NCI-H446 (cell line): Measurements from ENCODE around the gene DGLUCY.
A peak's percentile ranks its signal among the peaks of the same experiment; 100 is the strongest.
"Not testable (repeated sequence)": the region's sequence is repeated elsewhere in the genome, so short reads cannot be mapped to it uniquely, and the experiment has no call there.

Source experiments
- DNase-seq, 2 experiments: peaks; one replicate each; lab custom pipeline; 2025; lab: John Stamatoyannopoulos, UW

Gene DGLUCY

DNA sequence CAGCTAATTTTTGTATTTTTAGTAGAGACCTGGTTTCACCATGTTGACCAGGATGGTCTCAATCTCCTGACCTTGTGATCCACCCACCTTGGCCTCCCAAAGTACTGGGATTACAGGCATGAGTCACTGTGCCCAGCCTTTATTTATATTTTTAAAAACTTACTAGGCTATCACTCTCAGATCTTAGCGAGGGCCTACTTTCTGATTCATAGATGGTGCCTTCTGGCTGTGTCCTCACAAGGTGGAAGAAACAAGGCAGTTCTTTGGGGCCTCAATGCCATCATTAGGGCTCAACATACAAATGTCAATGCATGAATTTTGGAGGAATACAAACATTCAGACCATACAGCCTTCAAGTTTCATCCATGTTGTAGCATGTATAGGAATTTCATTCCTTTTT lies 2.4 kb upstream of the DGLUCY start:
- no peak for DNase-seq

DNA sequence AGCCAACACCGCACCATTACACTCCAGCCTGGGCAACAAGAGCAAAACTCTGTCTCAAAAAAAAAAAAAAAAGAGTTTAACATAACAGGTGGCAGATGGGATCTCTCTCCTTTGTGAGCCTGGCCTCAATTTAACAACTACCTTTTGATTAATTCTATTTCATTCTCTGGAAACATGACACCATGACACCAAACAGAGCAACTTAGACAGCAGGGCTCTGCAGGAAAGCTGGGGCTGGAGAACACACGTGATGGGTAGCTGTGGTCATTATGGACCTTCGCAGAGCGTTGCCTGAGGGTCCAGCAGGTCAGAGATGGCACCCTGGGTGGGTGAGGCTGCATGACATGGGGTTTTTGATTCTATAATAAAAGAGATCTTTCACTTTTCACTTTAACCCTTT lies 1.7 kb upstream of the DGLUCY start:
- DNase-seq = no peak

DNA sequence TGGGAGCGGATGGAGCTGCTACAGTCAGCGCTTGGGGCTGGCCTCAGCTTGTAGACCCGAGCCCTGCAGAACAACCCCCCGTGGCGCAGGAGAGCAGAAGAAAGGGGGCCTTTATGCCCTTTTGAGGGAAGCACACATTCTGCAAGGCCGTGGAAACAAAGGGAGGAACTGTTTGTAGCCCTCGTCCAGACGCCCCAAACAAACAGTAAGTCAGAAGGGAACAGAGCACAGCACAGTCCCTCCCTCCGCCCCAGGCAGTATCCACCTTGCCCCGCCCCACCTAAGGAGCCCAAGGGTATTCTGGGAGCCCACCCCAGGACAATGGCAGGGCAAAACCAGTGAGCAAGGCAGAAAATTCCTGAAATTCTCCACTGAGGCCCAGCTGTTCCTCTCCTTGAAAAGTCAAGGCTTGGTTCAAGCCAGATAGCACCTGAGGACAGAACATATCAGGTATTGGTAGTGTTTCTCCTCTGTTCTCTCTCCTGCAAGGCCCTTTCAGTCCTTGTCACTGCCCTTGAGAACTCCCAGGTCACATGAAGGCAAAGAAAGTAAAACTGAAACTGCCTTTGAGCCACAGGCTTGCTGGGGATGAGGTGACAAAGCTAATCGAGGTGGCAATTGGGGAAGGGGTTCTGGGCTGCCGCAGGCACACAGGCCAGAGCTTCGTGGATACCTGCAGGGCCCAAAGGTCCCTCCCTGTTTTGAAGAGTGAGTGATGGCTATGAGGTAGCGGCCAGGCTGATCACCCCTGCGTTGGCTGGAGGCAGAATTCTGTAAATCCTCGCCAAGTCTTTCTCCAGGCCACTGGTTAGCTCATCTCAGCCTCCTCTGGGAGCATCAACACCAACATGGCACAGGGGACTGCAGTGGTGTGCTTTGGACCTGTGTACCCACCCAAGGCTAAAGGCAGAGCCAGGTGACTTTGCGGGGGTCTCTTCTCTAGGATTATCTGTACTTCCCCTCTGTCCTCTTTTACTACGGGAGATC lies 499 bp downstream of the DGLUCY start:
- peak in 1 of 2 experiments; percentile 79 for DNase-seq

DNA sequence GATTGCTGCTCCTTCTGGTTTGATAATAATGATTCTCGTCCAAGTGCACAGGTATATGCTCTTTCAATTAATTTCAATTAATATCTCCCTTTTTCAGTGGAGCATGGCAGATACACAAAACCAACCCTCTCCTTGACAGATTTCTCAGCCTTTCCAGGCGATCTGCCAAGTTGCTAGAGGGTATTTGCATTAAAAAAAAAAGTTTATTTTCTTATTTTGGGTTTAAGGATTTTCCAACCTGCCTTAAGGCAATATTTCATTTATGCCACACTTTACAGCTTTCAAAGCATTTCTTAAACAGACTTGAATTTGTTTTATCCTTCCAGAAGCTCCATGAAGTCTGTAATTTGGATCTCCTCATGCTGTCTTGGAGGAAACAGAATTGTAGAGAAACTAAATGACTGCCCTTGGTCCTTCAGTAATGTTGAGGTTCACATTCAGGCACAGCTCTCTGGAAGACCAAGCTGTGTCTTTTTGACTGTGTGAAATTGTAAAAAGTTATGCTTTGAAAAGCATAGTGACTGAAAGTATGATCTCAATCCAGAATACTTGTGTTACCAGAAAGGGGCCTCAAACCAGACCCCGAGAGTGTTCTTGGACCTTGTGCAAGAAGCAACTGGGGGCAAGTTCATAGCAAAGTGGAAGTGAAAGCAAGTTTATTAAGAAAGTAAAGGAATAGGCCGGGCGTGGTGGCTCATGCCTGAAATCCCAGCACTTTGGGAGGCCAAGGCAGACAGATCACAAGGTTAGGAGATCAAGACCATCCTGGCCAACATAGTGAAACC lies 2.3 kb downstream of the DGLUCY start:
- DNase-seq = peak; percentile 40 to 56

DNA sequence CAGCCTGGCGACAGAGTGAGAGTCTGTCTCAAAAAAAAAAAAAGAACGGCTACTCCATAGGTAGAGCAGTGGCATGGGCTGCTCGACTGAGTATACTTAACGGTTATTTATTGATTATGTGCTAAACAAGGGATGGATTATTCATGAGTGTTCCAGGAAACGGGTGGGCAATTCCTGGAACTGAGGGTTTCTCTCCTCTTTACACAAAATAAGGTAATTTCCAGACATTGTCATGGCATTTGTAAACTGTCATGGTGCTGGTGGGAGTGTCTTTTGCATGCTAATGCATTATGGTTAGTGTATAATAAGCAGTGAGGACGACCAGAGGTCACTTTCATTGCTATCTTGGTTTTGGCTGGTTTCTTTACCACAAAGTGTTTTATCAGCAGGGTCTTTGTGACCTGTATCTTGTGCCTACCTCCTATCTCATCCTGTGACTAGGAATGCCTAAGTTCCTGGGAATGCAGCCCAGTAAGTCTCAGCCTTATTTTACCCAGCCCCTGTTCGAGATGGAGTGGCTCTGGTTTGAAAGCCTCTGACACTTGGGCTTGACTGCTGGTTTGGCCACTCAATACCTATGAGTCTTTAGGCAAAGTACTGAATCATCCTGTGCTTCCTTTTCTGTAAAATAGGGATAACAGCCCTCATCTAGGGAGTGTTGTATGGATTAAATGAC lies 3.2 kb downstream of the DGLUCY start:
- DNase-seq = no peak

DNA sequence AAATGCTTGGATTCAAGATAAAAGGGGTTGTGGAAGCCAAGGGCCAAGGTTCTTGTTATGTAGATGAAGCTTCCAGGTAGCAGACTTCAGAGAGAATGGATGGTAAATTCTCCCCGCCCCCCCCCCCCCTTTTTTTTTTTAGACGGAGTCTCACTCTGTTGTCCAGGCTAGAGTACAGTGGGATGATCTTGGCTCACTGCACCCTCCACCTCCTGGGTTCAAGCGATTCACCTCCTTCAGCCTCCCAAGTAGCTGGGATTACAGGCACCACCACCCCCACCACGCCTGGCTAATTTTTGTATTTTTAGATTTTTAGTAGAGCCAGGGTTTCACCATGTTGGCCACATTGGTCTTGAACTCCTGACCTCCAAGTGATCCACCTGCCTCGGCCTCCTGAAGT lies 4.1 kb downstream of the DGLUCY start:
- DNase-seq = no peak

DNA sequence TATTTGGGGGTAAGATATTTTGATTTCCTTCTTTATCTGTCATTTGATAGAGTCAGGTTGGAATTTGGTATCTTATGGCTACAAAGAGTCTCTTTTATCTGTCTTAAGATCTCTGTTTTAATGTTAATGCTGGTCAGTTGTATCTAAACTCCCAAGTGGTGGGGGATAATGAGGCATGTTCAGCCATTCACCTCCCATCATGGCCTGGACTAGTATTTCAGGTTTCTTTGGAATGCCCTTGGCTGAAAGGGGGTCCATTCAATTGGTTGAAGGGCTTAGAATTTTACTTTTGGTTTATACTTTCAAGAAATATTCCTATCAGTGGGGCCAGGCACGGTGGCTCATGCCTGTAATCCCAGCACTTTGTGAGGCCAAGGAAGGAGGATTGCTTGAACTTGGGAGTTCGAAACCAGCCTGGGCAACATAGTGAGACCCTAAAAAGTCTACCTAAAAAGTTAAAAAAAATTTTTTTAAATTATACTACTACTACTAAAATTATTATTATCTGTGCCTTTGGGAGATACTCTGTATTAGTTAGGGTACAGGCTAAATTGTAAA lies 4.7 kb downstream of the DGLUCY start:
- DNase-seq = no peak

DNA sequence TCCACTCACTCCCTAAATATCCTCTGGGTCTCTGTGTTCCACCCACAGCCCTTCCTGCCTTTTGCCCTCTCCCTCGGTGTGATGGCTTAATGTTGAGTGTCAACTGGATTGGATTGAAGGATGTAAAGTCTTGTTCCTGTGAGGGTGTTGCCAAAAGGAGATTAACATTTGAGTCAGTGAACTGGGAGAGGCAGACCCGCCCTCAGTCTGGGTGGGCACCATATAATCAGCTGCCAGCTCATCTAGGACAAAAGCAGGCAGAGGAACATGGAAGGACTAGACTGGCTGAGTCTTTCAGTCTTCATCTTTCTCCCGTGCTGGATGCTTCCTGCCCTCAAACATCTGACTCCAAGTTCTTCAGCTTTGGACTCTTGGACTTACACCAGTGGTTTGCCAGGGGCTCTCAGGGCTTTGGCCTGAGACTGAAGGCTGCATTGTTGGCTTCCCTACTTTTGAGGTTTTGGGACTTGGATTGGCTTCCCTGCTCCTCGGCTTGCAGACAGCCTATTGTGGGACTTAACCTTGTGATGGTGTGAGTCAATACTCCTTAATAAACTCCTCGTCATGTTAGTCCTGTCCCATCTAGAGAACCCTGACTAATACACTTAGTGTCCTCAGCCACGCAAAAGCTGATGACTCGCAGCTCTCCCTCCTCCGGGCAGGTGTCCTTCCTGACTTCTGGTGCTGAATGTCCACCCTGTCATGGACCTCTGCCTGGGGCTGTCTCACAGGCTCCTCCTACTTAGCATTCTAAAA lies 5.9 kb downstream of the DGLUCY start:
- DNase-seq = no peak

DNA sequence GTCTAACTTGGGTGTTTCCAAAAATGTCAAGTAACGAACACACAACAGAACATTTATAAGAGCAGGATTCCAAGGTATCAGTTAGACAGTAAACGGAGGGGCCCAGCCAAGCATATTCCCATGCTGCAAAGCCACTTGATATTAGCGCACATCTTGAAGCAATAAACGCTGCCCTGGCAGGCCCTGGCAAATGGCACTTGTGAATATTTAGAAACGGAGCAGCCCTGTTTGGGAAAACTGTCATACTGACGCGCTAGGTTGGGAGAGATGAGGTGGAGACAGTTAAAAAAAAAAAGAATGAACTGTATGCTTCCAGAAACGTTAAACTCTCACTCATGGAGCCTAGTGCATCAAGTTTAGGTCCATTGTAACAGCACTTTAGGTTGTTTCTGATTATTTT lies 9.3 kb downstream of the DGLUCY start:
- DNase-seq = no peak

DNA sequence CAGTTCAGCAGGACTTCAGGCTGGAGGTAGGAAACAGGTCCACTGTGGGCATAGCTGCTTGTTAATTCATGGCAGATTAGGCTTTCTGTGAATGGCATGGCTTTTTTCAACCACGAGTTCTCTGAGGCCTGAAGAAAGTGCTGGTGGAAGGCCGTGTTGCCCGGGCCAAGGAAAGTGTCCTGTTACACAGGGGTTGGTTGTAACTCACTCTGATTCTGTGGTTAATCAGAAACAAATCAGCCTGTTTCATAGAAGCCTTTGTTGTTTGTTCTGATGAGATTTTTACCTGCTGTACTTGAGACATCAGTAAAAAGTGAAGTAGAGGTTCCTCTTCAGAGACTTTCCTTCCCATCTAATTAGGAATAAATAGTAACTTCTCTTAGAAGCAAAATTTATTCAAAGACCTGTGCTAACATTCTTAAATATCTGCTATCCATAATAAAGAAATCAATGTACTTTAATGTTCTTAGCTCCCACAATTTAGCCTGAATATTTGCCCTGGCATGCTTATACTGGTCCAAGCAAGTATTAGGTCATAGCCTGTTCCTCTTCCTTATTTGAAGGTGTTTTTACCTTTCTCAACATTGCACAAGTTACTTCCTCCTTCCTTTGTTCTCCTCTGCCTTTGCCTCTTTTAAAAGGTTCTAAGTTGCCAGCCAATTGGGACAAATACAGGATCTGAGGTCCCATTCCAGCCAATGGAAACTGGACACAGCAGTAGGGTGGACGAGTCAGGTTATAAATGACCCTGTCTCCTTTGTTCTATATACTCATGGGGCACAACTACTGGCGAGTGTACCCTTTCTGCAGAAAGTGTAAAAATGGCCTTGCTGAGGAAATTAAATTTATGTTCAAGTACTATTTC lies 10.8 kb downstream of the DGLUCY start:
- DNase-seq = not testable (repeated sequence)

DNA sequence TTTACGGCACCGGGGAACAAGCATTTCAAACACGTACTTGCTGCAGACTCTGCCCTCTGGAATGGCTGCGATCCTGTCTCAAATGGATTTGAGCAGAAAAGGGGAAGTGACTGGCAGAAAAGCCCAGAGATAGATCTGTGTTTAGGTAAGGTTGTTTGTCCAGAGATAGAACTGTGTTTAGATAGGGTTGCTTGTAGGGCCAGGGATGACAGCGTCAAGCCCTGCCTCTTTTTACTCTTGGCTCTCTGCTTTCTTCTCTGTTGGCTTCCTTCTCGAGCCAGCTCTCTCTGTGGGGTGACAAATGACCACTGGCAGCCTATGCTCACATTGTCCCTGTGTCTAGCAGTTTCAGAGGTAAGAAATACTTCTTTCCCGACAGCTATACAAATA lies 11.4 kb downstream of the DGLUCY start:
- DNase-seq = no peak

DNA sequence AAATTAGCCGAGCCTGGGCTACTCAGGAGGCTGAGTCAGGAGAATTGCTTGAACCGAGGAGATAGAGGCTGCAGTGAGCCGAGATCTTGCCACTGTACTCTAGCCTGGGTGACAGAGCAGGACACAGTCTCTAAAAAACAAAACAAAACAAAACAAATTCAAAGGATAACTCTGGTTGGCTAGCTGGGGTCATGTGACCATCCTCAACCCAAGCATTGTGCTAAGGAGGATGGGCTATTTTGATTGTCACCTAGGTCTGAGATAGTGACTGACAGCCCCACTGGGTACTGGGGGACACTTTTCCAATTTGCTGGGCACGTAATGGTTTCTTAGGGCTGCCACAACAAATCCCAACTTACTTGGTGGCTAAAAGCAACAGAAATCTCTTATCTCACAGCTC lies 11.9 kb downstream of the DGLUCY start:
- DNase-seq = no peak

DNA sequence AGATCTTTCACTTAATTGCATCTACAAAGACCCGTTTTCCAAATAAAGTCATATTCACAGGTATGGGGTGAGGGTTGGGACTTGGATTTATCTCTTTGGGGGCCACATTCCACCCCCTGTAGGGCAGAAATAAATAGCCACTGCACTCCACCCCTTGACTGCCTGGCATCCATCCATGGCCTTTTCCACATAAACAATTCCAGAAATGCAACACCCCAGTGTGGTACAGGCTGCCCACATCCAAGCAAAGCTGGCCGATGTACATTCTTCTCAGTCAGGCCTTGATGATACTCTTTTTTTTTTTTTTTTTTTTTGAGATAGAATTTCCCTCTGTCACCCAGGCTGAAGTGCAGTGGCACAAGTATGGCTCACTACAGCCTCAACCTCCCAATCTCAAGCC lies 12.9 kb downstream of the DGLUCY start:
- no peak for DNase-seq

DNA sequence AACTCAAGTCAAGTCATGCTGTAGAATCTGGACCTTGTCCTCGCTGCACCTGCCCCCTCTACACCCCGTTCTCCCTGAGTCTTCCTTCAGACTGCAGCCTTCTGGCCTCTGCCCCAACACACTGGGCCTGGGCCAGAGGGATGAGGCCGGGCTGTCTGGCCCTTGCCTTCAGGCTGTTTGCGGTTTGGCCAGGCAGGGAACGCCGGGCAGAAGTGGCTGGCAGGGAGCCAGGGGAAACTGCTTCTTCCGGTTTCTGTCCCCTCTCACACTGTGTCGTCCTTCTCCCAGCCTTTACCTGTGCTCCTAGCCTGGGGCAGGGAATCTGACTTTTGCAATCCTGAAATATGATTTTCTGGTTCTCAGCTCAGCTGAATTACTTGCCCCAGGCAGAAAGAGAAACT lies 13.5 kb downstream of the DGLUCY start:
- no peak for DNase-seq

DNA sequence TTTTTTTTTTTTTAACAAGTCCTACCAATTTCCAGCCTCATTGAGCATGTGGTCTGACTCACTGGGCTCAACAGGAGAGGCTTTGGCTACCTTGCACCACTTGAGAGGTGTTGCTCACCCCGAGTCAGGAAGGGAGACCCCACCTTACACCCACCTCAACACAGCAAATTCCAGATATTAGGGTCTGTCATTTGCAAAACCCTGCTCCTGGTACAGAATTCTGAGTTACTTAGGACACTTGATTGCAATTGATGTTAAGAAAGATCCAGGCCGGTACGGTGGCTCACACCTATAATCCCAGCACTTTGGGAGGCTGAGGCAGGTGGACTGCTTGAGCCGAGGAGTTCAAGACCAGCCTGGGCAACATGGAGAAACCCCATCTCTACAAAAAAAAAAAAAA lies 14.1 kb downstream of the DGLUCY start:
- no peak for DNase-seq

DNA sequence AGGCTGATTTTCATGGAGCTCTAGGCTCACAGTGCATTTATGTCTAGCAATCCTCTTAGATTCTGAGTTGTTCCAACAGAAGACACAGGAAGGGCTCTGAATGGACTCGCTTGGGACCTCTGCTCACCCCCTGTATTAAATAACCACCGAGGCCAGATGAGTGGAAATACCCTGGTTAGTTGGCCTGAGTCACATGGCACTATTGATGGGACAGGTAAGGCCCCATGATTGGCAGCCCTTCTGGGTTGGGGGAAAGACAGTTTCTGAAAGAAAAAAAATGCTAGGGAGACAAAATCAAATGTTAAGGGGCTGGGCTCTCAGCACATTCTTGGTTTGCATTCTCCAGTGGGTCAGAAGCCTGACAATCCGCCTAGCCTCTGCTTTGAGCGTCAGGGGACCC lies 14.8 kb downstream of the DGLUCY start:
- no peak for DNase-seq

DNA sequence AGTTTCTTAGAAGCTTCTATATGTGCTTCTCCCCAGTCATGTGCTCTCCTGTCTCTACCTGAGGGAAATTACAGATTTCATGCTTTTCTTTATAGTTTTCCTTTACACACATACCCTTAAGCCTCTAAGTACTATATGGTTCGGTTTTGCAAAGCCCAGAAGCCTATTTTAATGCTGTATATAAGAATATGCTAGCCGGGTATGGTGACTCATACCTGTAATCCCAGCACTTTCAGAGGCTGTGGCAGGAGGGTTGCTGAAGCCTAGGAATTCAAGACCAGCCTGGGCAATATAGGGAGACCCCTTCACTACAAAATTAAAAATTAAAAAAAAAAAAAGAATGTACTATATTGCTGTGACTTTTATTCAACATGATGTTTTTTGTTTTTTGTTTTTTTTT lies 15.4 kb downstream of the DGLUCY start:
- no peak for DNase-seq

DNA sequence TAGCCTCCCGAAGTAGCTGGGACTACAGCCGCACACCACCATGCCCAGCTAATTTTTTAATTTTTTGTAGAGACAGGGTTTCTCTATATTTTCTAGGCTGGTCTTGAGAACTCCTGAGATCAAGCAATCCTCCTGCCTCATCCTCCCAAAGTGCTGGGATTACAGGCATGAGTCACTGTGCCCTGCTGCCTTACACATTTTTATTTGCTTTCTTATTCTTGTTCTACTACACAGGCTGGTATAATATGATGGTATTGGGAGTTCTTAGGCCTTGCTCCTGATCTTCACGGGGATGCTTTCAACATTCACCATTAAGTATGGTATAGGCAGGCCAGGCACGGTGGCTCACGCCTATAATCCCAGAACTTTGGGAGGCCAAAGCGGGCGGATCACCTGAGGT lies 21.2 kb downstream of the DGLUCY start:
- DNase-seq = no peak

DNA sequence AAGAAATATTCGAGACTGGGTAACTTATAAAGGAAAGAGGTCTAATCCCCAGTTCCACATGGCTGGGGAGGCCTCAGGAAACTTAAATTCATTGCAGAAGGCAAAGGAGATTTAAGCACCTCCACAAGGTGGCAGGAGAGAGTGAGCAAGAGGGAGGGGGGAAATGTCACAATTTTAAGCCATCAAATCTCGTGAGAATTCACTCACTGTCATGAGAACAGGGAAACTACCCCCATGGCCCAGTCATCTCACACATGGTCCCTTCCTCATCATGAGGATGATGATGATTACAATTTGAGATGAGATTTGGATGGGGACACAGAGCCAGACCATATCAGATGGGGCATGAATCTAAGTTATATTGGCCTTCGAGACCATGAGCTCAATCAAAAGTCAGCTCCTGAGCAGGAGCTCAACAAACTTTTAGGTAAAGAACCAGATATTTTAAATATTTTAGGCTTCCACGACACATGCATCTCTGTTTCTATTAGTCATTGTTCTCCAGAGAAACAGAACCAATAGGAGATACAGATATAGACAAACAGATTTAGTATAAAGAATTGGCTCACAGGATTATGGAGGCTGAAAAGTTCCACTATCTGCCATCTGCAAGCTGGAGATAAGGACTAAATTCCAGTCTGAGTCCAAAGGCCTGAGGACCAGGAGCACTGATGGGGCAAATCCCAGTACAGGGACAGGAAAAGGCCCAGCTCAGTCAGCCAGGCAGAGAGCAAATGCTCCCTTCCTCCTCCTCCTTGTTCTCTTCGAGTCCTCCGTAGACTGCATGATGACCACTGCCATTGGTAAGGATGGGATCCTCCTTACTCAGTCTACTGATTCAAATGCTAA lies 24.9 kb downstream of the DGLUCY start:
- peak; percentile 10 to 65 for DNase-seq

DNA sequence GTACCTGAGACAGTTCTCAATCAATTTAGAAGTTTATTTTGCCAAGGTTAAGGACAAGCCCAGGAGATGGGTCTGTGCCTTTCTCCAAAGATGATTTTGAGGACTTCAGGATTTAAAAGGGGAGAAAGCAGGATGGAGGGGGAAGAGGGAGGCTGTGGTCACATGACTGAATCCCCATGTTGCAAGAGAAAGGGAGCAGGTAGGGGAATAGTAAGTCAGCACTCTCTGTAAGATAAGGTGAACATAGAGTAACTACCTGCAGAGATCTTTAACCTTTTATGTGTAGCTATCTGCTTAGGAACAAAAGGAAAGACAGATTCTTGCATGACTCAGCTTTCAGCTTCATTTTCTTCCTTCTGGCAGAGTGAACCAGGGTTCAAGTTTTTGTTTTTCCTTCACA lies 25.9 kb downstream of the DGLUCY start:
- no peak for DNase-seq
